Measurements from ENCODE around the gene PARS2. TPM values are rescaled to one million over a fixed set of nuclear protein-coding genes. Genes with fewer than 3 reads are reported as not detected.
A peak's percentile ranks its signal among the peaks of the same experiment; 100 is the strongest.

The PARS2 gene
- total RNA-seq, 3 donors from 2014 or later: 2.2 to 7.8 (median 4.3) TPM

DNA sequence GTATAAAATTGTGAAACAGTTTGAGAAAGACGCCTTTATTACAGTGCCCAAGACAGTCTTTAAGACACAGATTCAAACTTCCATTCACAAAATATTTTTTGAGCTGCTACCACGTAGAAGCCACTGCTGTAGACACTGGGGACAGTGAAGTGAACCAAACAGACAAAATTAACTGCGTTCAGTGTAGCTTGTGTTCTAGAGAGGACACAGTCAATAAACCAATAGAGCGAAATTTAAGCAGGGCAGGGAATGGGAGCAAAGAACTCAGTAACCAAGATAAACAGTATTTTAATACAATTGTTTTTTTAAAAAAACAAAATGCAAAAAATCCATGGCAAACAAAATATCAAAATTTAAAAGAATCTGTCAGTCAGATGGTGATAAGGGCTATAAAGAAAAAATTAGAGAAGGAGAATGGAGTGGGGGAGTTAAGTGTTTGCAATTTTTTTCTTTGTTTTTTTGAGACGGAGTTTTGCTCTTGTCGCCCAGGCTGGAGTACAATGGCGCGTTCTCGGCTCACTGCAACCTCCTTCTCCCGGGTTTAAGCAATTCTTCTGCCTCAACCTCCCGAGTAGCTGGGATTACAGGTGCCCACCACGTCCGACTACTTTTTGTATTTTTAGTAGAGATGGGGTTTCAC is 719 bp upstream of the PARS2 start:
- no peak for DNase-seq (ENCODE audit: low spot score in 2 of 2)
- H3K4me1 ChIP-seq: no peaks in the 10 kb centered on the region
- H3K4me3 ChIP-seq: peak overlapping the region; percentile 74 to 97 (median 85)
- peak overlapping the region; percentile 53 to 78 for H3K27ac ChIP-seq
- TF ChIP-seq POLR2A (IDR thresholded peaks at IDR 0.05) (no peak), POLR2AphosphoS5 (IDR thresholded peaks at IDR 0.05) (no peak)
- TF ChIP-seq, protein P1, sequence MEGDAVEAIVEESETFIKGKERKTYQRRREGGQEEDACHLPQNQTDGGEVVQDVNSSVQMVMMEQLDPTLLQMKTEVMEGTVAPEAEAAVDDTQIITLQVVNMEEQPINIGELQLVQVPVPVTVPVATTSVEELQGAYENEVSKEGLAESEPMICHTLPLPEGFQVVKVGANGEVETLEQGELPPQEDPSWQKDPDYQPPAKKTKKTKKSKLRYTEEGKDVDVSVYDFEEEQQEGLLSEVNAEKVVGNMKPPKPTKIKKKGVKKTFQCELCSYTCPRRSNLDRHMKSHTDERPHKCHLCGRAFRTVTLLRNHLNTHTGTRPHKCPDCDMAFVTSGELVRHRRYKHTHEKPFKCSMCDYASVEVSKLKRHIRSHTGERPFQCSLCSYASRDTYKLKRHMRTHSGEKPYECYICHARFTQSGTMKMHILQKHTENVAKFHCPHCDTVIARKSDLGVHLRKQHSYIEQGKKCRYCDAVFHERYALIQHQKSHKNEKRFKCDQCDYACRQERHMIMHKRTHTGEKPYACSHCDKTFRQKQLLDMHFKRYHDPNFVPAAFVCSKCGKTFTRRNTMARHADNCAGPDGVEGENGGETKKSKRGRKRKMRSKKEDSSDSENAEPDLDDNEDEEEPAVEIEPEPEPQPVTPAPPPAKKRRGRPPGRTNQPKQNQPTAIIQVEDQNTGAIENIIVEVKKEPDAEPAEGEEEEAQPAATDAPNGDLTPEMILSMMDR (IDR thresholded peaks at IDR 0.05): no peak
- H3K36me3 ChIP-seq: no peaks in the 10 kb centered on the region
- H3K9me3 ChIP-seq: no peaks in the 10 kb centered on the region
- no peaks in the 10 kb centered on the region for H3K27me3 ChIP-seq
- intact Hi-C loops (cut with DNase I; ENCODE audit: low total_unique reads): no loop called here

DNA sequence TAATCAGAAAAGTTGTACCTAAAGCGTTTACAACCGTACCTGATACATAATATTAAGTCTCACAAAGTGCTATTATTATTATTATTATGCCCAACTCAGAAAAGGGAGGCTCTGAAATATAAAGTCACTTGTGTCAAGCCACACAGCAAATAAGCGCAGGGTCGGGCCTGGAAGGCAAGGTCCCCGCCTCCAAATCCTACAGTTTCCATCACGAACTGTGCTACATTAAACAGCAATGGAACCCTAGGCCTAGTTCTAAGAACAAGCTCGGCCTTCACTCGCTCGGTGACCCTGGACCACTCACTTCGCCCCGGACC is 549 bp downstream of the PARS2 start:
- Histone ChIP-seq H3K4me1 (no peaks in the 10 kb centered on the region), H3K27ac (peak overlapping the region; percentile 78 to 84), H3K36me3 (no peaks in the 10 kb centered on the region), H3K9me3 (no peaks in the 10 kb centered on the region), H3K27me3 (no peaks in the 10 kb centered on the region), H3K4me3 (peak overlapping the region; percentile 74 to 97 (median 85))
- intact Hi-C loops (cut with DNase I; ENCODE audit: low total_unique reads): no loop called here
- TF ChIP-seq, protein P1 (IDR thresholded peaks at IDR 0.05): no peak
- no peak for TF ChIP-seq POLR2AphosphoS5 (IDR thresholded peaks at IDR 0.05)
- no peak for TF ChIP-seq POLR2A (IDR thresholded peaks at IDR 0.05)
- no peak for DNase-seq (ENCODE audit: low spot score in 2 of 2)

DNA sequence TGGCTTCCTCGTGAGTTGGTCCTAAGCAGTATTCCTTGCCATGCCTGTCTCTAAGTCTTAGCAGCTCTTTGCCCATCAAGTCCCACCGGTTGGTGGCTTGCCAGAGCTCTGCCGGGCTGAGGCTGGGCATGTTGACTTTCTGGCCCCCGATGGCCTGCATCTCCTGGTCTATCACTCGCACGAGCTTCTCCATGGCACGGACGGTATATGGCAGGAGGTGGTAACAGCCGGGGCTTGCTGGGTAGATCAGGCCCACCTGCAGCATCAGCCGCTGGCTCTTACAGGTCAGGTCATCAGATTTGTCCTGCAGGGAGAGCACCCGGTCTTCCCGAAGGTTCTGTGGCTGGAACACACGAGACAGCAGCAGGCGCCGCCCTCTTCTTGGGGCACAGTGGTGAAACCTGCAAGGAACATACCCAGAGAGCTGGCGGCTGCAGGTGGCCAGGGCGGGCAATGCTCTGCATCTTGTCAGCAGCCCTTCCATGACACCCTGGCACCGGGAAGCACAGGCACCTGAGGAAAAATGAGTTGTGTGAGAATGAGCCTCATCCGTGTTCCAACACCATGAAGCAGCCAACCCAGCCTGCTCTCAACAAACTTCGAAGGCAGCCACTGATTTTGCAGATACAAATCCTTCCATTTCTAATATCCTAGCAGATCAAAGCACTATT is 5.5 kb downstream of the PARS2 start:
- DNase-seq (ENCODE audit: low spot score in 2 of 2): no peak
- no peak overlapping the region for H3K4me3 ChIP-seq
- intact Hi-C loops (cut with DNase I; ENCODE audit: low total_unique reads): no loop called here
- no peak for TF ChIP-seq POLR2A (IDR thresholded peaks at IDR 0.05)
- no peak for TF ChIP-seq POLR2AphosphoS5 (IDR thresholded peaks at IDR 0.05)
- TF ChIP-seq, protein P1 (IDR thresholded peaks at IDR 0.05): no peak
- no peaks in the 10 kb centered on the region for H3K9me3 ChIP-seq
- no peaks in the 10 kb centered on the region for H3K36me3 ChIP-seq
- no peaks in the 10 kb centered on the region for H3K4me1 ChIP-seq
- no peak overlapping the region for H3K27ac ChIP-seq
- no peaks in the 10 kb centered on the region for H3K27me3 ChIP-seq

DNA sequence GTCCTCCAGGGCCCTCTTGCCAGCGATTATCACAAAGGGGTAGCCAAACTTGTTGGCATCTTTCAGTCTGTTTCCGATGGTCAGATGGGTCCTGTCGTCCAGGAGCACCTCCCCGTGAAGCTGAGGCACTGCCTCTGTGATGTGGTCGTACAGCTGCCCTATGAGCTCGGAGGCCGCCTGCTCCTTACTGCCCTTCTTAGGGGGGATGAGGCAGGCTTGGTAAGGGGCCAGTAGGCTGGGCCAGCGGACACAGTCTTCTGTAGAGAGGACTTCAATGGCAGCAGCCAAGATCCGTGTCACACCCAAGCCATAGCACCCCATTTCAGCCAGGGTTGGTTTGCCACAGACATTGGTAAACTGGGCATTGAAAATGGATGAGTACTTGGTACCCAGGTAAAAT is 6.5 kb downstream of the PARS2 start:
- no peaks in the 10 kb centered on the region for H3K27me3 ChIP-seq
- no peak overlapping the region for H3K4me3 ChIP-seq
- no peak overlapping the region for H3K27ac ChIP-seq
- no peaks in the 10 kb centered on the region for H3K9me3 ChIP-seq
- no peaks in the 10 kb centered on the region for H3K4me1 ChIP-seq
- H3K36me3 ChIP-seq: no peaks in the 10 kb centered on the region
- TF ChIP-seq, protein P1 (IDR thresholded peaks at IDR 0.05): no peak
- TF ChIP-seq POLR2AphosphoS5 (IDR thresholded peaks at IDR 0.05): no peak
- no peak for TF ChIP-seq POLR2A (IDR thresholded peaks at IDR 0.05)
- no peak for DNase-seq (ENCODE audit: low spot score in 2 of 2)
- intact Hi-C loops (cut with DNase I; ENCODE audit: low total_unique reads): no loop called here

DNA sequence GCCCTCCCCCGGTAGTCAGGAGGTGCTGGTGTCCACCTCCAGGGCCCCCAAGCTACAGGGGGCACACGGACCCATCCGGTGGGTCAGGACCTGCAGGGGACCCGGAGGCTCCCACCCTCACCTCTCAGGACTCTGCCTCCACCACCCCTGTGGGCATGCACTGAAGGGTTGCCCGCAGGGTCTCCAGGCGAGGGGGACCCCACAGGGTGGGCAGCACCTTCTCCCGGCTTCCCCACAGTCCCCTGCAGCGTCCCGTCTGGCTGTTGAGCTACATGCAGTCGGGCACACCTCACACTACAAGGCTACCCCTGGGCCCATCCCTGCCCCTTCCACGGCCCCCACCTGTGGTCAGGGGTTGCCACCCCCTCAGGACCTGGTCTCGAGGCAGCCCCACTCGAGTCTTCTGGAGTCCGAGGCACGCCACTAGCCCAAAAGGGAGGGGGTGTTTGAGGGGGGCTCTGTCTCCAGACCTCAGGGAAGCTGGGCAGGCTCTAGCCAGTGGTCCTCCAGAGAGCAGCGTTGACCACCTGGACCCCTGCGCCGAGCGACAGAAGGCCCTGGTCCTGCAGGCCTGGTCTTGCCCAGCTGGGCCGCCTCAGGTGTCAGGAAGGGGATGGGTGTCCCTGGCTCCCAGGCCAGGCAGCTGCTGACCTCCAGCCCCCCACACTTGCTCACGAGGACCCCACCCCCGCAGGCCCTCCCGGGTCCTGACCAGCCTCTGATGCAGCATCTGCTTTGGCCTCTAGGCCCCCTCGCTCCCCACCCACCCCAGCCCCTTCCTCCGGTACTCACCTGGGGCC is 9.6 kb downstream of the PARS2 start:
- Histone ChIP-seq H3K4me1 (no peaks in the 10 kb centered on the region), H3K36me3 (no peaks in the 10 kb centered on the region), H3K4me3 (no peak overlapping the region), H3K9me3 (no peaks in the 10 kb centered on the region), H3K27me3 (no peaks in the 10 kb centered on the region), H3K27ac (no peak overlapping the region)
- intact Hi-C loops (cut with DNase I; ENCODE audit: low total_unique reads): no loop called here
- TF ChIP-seq, protein P1 (IDR thresholded peaks at IDR 0.05): no peak
- TF ChIP-seq POLR2A (IDR thresholded peaks at IDR 0.05): no peak
- TF ChIP-seq POLR2AphosphoS5 (IDR thresholded peaks at IDR 0.05): no peak
- DNase-seq (ENCODE audit: low spot score in 2 of 2): no peak

Data from breast epithelium (tissue), 4 donors.